ENCODE data around the gene GGA3. TPM values are rescaled to one million over a fixed set of nuclear protein-coding genes. Genes with fewer than 3 reads are reported as not detected.

GGA3 gene
- polyA plus RNA-seq, 1 experiment = 27.6 TPM

GRCh38 chr17:75239778-75240393 is 21.5 kb downstream of the GGA3 start:
- no peak for DNase-seq (ENCODE audit: low read depth)
- ChIA-PET CTCF (interaction anchor here (0.5 to 4.9 kb wide), 15 partner anchors 10 to 278 kb away, joined by 3 to 50 read pairs (median 4); partner anchors contain the start of genes GGA3 and SLC25A19), POLR2A (no interaction called here)
- no peak for TF ChIP-seq CTCF (IDR thresholded peaks at IDR 0.05; ENCODE audit: insufficient read depth, low read depth, low read length)
- no peak overlapping the region for H3K4me3 ChIP-seq (ENCODE audit: low read depth, low read length)
- no peaks in the 10 kb centered on the region for H3K27me3 ChIP-seq (ENCODE audit: control insufficient read depth, insufficient read depth, low read length)
- peaks cover 44% of the 10 kb centered on the region for H3K36me3 ChIP-seq (ENCODE audit: control insufficient read depth, insufficient read depth, low read length)

GRCh38 chr17:75239214-75239613 is 22.2 kb downstream of the GGA3 start:
- Histone ChIP-seq H3K27me3 (ENCODE audit: control insufficient read depth, insufficient read depth, low read length) (no peaks in the 10 kb centered on the region), H3K36me3 (ENCODE audit: control insufficient read depth, insufficient read depth, low read length) (peaks cover 45% of the 10 kb centered on the region), H3K4me3 (ENCODE audit: low read depth, low read length) (no peak overlapping the region)
- no peak for TF ChIP-seq CTCF (IDR thresholded peaks at IDR 0.05; ENCODE audit: insufficient read depth, low read depth, low read length)
- POLR2A ChIA-PET = no interaction called here
- CTCF ChIA-PET = interaction anchor here (0.8 to 4.9 kb wide), 9 partner anchors 10 to 277 kb away, joined by 3 to 50 read pairs (median 8); partner anchors contain the start of genes GGA3 and SLC25A19
- no peak for DNase-seq (ENCODE audit: low read depth)

GRCh38 chr17:75238684-75239191 is 22.7 kb downstream of the GGA3 start:
- DNase-seq (ENCODE audit: low read depth) = no peak
- no peak overlapping the region for H3K4me3 ChIP-seq (ENCODE audit: low read depth, low read length)
- POLR2A ChIA-PET = no interaction called here
- peaks cover 44% of the 10 kb centered on the region for H3K36me3 ChIP-seq (ENCODE audit: control insufficient read depth, insufficient read depth, low read length)
- peak; percentile 91 for TF ChIP-seq CTCF (IDR thresholded peaks at IDR 0.05; ENCODE audit: insufficient read depth, low read depth, low read length)
- H3K27me3 ChIP-seq (ENCODE audit: control insufficient read depth, insufficient read depth, low read length) = no peaks in the 10 kb centered on the region
- CTCF ChIA-PET = interaction anchor here (0.8 to 4.9 kb wide), 8 partner anchors 9 to 277 kb away, joined by 3 to 50 read pairs (median 11); partner anchors contain the start of gene GGA3

GRCh38 chr17:75238020-75238580 is 23.3 kb downstream of the GGA3 start:
- DNase-seq (ENCODE audit: low read depth) = no peak
- ChIA-PET CTCF (interaction anchor here (1.2 to 4.9 kb wide), 3 partner anchors 9 to 23 kb away, joined by 5 to 50 read pairs (median 47); no protein-coding TSS in a partner anchor), POLR2A (no interaction called here)
- peaks cover 43% of the 10 kb centered on the region for H3K36me3 ChIP-seq (ENCODE audit: control insufficient read depth, insufficient read depth, low read length)
- H3K4me3 ChIP-seq (ENCODE audit: low read depth, low read length) = no peak overlapping the region
- no peak for TF ChIP-seq CTCF (IDR thresholded peaks at IDR 0.05; ENCODE audit: insufficient read depth, low read depth, low read length)
- no peaks in the 10 kb centered on the region for H3K27me3 ChIP-seq (ENCODE audit: control insufficient read depth, insufficient read depth, low read length)

Measured in BJ (cell line).